Measurements from ENCODE around the gene PTPRG.

The PTPRG gene

DNA sequence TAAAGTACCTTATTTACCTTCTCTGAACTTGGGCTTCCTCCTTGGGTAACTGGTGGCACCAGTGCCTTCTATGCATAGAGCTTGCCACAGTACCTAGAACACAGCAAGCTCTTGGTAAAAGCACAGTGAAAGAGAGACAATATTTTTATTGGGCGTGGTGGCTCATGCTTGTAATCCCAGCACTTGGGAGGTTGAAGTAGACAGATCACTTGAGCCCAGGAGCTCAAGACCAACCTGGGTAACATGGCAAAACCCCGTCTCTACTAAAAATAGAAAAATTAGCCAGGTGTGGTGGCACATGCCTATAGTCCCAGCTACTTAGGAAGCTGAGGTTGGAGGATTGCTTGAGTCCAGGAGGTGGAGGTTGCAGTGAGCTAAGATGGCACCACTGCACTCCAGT, 285.1 kb downstream of the PTPRG start:
- TF ChIP-seq Cebpa-rat (IDR thresholded peaks at IDR 0.05), result no peak
- Histone ChIP-seq H3K4me3 (no peak overlapping the region), H3K36me3 (no peaks in the 10 kb centered on the region), H3K27me3 (no peaks in the 10 kb centered on the region), H3K4me1 (peaks cover 15 to 32% (median 18%) of the 10 kb centered on the region in 10 experiments), H3K27ac (no peak overlapping the region), H3K4me2 (no peak overlapping the region), H4K20me1 (peaks cover 0 to 21% (median 6%) of the 10 kb centered on the region in 11 experiments; a peak in 8 of 22 replicates), H3K9ac (no peak overlapping the region), H3K9me3 (replicated peaks in 1 of 11) (no peaks in the 10 kb centered on the region)

DNA sequence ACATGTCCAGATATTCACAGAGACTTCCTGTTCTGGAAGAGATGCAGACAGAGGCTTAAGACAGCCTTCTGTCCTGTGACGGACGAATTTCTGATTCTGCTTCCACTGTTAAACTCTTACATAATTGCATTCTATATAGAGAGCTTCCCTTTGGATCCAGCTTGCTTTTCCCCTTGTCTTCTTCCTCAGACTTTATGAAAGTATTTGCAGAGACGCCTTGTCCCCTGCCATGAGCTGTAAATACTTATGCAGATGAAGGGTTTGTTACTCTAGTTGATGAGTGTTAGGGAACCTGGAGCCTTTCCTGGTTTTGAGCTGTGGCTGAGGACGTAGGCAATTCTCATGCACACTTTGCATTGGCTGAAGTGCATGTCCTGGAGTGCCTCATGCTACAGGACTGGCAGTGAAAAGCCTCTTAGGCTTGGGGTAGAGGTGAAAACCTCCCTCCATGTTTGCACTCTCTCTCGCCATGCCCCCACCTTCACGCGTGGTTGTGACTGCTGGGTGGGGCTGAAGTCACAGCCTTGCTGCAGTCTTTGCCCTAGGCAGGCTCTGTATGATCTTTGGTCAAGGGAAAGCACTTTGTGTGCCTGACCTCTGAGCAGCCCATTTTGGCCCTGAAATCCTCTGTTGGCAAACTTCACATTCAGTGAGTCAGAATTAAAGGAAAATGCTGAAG, 286.6 kb downstream of the PTPRG start:
- Histone ChIP-seq H3K4me2 (peak overlapping the region in 9 of 11 experiments; percentile 19 to 68 (median 56); a peak in 14 of 22 replicates), H3K27ac (no peak overlapping the region), H3K9ac (no peak overlapping the region), H3K4me3 (no peak overlapping the region), H4K20me1 (peaks cover 0 to 24% (median 6%) of the 10 kb centered on the region in 11 experiments; a peak in 8 of 22 replicates), H3K27me3 (no peaks in the 10 kb centered on the region), H3K9me3 (replicated peaks in 1 of 11) (no peaks in the 10 kb centered on the region), H3K36me3 (no peaks in the 10 kb centered on the region), H3K4me1 (peaks cover 15 to 27% (median 18%) of the 10 kb centered on the region in 10 experiments)
- no peak for TF ChIP-seq Cebpa-rat (IDR thresholded peaks at IDR 0.05)

DNA sequence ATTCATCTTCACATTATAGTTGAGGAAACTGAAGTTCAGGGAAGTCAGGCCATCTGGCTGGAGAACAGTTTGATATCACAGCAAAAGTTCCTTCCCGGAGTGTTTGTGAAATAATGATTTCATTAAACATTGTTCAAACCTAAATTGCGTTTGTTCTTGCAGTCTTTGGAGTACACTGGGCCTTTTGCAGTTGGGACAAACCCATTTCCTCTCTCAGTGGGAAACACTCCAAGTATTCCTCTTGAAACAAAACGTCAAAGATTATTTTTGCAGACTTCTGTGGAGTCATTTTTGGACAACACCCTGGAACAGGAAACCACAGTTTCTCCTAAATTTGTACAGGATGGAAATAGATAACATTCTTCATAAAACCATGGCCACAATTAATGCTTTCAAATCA, 287.5 kb downstream of the PTPRG start:
- no peak for TF ChIP-seq Cebpa-rat (IDR thresholded peaks at IDR 0.05)
- no peak overlapping the region for H3K27ac ChIP-seq
- H3K4me1 ChIP-seq, result peaks cover 17 to 26% (median 18%) of the 10 kb centered on the region in 10 experiments
- peak overlapping the region; percentile 40 to 68 (median 56) for H3K4me2 ChIP-seq
- H3K36me3 ChIP-seq, result no peaks in the 10 kb centered on the region
- peaks cover 0 to 31% (median 6%) of the 10 kb centered on the region in 11 experiments; a peak in 8 of 22 replicates for H4K20me1 ChIP-seq
- H3K9ac ChIP-seq, result no peak overlapping the region; a peak in 1 of 22 replicates
- no peaks in the 10 kb centered on the region for H3K9me3 ChIP-seq (replicated peaks in 1 of 11)
- H3K27me3 ChIP-seq, result no peaks in the 10 kb centered on the region
- H3K4me3 ChIP-seq, result no peak overlapping the region

DNA sequence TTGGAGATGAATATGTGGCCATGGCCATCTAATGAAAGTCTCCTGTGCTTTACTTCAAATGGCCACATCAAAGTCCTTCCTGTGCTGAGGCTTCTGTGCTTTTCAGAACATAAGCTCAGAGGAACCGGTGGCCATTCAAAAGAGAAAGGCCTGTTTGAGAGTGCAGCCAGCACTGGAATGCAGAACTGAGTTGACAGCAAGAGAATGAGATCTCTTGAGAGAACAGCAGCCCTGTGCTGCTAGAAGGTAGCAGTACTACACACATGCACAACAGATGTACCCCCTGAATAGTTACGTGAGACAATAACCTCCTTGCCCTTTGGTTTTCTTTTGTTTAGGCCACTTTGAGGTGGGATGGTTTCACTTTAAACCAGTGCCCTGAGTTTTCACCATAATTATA, 292.5 kb downstream of the PTPRG start:
- Histone ChIP-seq H3K27me3 (no peaks in the 10 kb centered on the region), H3K4me3 (no peak overlapping the region), H3K9me3 (replicated peaks in 1 of 11) (no peaks in the 10 kb centered on the region), H3K4me2 (no peak overlapping the region), H3K9ac (no peak overlapping the region), H3K27ac (no peak overlapping the region), H3K36me3 (no peaks in the 10 kb centered on the region), H3K4me1 (peaks cover 6 to 10% (median 7%) of the 10 kb centered on the region in 10 experiments), H4K20me1 (peaks cover 0 to 30% (median 10%) of the 10 kb centered on the region in 11 experiments; a peak in 6 of 22 replicates)
- no peak for TF ChIP-seq Cebpa-rat (IDR thresholded peaks at IDR 0.05)

DNA sequence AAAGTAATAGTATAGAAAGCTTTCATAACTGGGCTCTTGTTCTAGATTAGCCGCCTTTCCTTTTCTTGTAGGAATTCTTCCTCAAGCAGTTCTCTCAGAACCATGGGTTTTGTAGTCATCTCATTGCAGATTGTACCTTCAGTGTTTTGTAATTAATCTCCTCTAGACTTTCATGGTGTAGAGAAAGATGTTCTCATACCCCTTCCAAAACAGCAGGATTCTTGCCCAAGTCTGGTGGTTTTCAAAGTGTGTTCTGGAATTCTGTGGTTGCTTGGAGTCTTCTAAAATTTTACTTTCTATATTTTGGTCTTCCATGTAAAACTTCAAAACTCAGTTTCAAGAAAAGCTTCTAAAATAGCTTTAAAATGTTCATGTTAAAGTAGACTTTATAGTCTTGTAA, 293.8 kb downstream of the PTPRG start:
- H4K20me1 ChIP-seq, result peaks cover 0 to 26% (median 9%) of the 10 kb centered on the region in 11 experiments; a peak in 6 of 22 replicates
- no peaks in the 10 kb centered on the region for H3K27me3 ChIP-seq
- no peak overlapping the region for H3K4me2 ChIP-seq
- peaks cover 0 to 5% (median 0%) of the 10 kb centered on the region in 10 experiments; a peak in 1 of 20 replicates for H3K4me1 ChIP-seq
- no peak overlapping the region for H3K9ac ChIP-seq
- H3K9me3 ChIP-seq (replicated peaks in 1 of 11), result peaks cover 0 to 7% (median 0%) of the 10 kb centered on the region in 11 experiments; a peak in 4 of 22 replicates
- no peak overlapping the region for H3K4me3 ChIP-seq
- no peak overlapping the region for H3K27ac ChIP-seq
- no peak for TF ChIP-seq Cebpa-rat (IDR thresholded peaks at IDR 0.05)
- H3K36me3 ChIP-seq, result no peaks in the 10 kb centered on the region

DNA sequence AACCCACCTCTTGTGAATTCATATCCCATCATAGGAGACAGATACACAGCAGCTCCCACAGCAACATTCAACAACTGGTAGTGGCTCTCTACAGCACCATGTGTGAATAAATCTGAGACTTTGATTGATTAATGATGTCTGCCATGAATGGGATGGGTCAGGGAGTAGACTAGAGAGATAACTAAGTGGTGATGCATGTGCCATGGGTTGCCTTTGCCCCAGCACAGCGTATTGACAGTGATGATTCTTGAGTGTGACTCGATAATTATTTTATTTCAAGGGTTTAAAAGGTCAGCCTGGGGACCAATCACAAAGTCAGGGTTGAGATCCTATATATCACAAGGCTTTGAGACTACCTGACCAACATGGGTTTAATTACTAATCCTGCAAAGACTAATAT, 295.9 kb downstream of the PTPRG start:
- H3K36me3 ChIP-seq, result no peaks in the 10 kb centered on the region
- no peak overlapping the region for H3K4me2 ChIP-seq
- H3K27me3 ChIP-seq, result no peaks in the 10 kb centered on the region
- H3K9ac ChIP-seq, result no peak overlapping the region
- peaks cover 0 to 7% (median 0%) of the 10 kb centered on the region in 11 experiments; a peak in 4 of 22 replicates for H3K9me3 ChIP-seq (replicated peaks in 1 of 11)
- no peak overlapping the region for H3K27ac ChIP-seq
- peaks cover 0 to 19% (median 9%) of the 10 kb centered on the region in 10 experiments; a peak in 9 of 20 replicates for H3K4me1 ChIP-seq
- no peak for TF ChIP-seq Cebpa-rat (IDR thresholded peaks at IDR 0.05)
- peaks cover 0 to 33% (median 9%) of the 10 kb centered on the region in 11 experiments; a peak in 6 of 22 replicates for H4K20me1 ChIP-seq
- no peak overlapping the region for H3K4me3 ChIP-seq

DNA sequence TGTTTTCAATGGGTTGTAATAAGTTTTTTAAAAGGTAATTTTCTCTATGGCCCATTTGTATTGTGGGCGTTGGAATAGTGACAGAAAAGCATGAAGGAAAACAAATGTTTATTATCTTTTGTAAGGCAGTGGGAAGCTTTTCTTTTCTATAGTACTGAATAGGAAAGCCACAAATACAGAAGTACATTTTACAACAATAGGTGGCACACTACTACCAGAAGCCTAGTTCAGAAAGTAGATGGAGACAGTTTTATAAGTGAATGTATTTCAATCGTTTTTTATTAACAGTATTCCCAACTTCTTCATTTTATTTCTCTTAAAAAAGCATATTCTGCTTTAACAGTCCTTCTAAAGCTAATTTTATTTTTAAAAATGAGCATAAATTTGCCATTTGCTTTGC, 296.7 kb downstream of the PTPRG start:
- H3K27ac ChIP-seq, result no peak overlapping the region
- peaks cover 0 to 27% (median 13%) of the 10 kb centered on the region in 11 experiments; a peak in 8 of 22 replicates for H4K20me1 ChIP-seq

DNA sequence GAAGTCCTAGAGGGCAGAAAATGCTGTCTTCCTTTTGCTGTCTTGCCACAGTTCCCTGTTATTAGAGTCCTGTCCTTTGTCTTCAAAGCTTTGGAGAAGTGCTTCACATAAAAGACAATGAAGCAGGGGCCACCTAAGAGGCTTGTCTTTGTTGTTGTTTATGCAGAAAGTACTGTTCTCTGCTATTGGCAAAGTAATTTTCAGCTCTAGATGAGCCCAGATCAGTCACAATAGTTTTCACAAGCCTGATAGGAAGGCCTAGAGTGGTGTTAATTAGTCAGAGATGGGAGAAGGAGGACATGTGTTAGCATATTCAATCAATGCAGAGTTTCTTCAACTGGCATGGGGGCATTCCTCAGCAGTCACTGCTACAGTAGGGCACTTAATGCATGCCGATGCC, 300.0 kb downstream of the PTPRG start:
- H3K4me3 ChIP-seq, result no peak overlapping the region
- TF ChIP-seq Cebpa-rat (IDR thresholded peaks at IDR 0.05), result no peak
- no peaks in the 10 kb centered on the region for H3K36me3 ChIP-seq
- H3K9me3 ChIP-seq (replicated peaks in 1 of 11), result peaks cover 0 to 7% (median 0%) of the 10 kb centered on the region in 11 experiments; a peak in 4 of 22 replicates
- peaks cover 10 to 27% (median 19%) of the 10 kb centered on the region in 10 experiments; a peak in 18 of 20 replicates for H3K4me1 ChIP-seq
- H3K27me3 ChIP-seq, result no peaks in the 10 kb centered on the region
- H3K4me2 ChIP-seq, result peak overlapping the region in 5 of 11 experiments; percentile 17 to 41 (median 22); a peak in 7 of 22 replicates
- no peak overlapping the region for H3K9ac ChIP-seq
- H4K20me1 ChIP-seq, result peaks cover 0 to 27% (median 9%) of the 10 kb centered on the region in 11 experiments; a peak in 8 of 22 replicates
- no peak overlapping the region for H3K27ac ChIP-seq

More for the DNA sequence above, 296.7 kb downstream of the PTPRG start:
- Histone ChIP-seq H3K4me3 (no peak overlapping the region), H3K4me2 (no peak overlapping the region), H3K9ac (no peak overlapping the region), H3K27me3 (no peaks in the 10 kb centered on the region), H3K4me1 (peaks cover 0 to 19% (median 9%) of the 10 kb centered on the region in 10 experiments; a peak in 9 of 20 replicates), H3K36me3 (no peaks in the 10 kb centered on the region), H3K9me3 (replicated peaks in 1 of 11) (peaks cover 0 to 7% (median 0%) of the 10 kb centered on the region in 11 experiments; a peak in 4 of 22 replicates)
- no peak for TF ChIP-seq Cebpa-rat (IDR thresholded peaks at IDR 0.05)

DNA sequence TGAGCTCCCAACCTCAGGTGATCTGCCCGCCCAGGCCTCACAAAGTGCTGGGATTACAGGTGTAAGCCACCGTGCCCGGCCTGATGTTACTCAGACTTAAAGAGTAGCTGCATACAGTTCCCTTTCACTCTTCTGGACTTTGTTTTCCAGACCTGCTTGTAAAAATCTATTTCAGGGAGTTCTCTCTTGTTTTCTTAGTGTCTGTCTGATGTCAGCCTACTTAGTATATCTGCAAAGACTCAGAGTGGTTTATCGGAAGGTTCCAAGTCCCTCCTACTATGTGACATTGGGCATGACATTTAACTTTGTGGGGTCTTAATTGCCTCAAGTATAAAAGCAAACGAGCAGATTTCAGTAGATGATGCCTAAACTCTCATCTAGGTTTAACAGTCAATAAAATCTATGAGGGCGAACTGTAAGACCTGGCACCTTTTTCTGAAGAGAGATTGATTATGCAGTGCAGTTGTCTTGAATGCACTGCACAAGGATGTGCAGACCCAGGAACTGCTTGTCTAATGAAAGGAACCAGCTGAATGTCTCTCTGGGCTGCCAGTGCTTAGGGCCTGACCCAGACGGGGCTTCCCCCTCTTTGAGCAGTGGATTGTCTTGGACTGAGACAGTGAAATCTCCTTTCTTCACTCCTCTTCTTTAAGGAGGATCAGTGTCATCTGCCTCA, 301.4 kb downstream of the PTPRG start:
- H3K9ac ChIP-seq, result no peak overlapping the region
- H3K36me3 ChIP-seq, result no peaks in the 10 kb centered on the region
- no peak overlapping the region for H3K4me3 ChIP-seq
- no peak overlapping the region for H3K27ac ChIP-seq
- peaks cover 0 to 7% (median 0%) of the 10 kb centered on the region in 11 experiments; a peak in 4 of 22 replicates for H3K9me3 ChIP-seq (replicated peaks in 1 of 11)
- H3K4me2 ChIP-seq, result no peak overlapping the region
- no peaks in the 10 kb centered on the region for H3K27me3 ChIP-seq
- H4K20me1 ChIP-seq, result peaks cover 0 to 20% (median 3%) of the 10 kb centered on the region in 11 experiments; a peak in 7 of 22 replicates
- no peak for TF ChIP-seq Cebpa-rat (IDR thresholded peaks at IDR 0.05)
- H3K4me1 ChIP-seq, result peaks cover 10 to 27% (median 19%) of the 10 kb centered on the region in 10 experiments; a peak in 18 of 20 replicates

All from BLaER1 treated with 17β-estradiol and CSF1 and Interleukin-3, amounts not matched to agents 10 nM and 100 nM (cell line).